ENCODE data around the gene LHFPL2.
"Not testable (repeated sequence)": the region's sequence is repeated elsewhere in the genome, so short reads cannot be mapped to it uniquely, and the experiment has no call there.

LHFPL2 gene

DNA sequence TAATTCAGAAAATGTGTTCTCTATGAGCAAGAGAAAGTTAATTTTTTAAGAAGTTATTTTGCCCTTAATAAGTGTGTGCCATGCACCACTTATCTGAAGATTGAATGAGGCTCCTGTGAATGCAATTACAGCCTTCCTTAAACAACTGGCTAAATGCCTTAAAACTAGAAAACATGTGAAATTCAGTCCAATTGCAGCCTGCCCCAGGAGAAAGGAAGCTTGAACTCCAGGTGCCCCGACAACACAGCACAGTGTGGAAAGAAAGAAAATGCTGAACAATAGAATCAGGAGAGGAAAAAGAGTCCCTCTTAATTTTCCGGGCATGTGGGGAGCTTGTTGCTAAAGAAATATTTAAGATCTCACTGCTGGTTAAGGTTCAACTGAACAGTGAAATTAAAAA, 8.8 kb downstream of the LHFPL2 start:
- DNase-seq: no peak

- no peak for DNase-seq
Measured at GRCh38 chr5:78638973-78639669, 9.5 kb downstream of the LHFPL2 start.

GRCh38 chr5:78638423-78638822, 10.1 kb downstream of the LHFPL2 start:
- DNase-seq: no peak

GRCh38 chr5:78637468-78637867, 11.1 kb downstream of the LHFPL2 start:
- DNase-seq: no peak

- DNase-seq: no peak
Measured at GRCh38 chr5:78636682-78637081, 11.9 kb downstream of the LHFPL2 start.

DNA sequence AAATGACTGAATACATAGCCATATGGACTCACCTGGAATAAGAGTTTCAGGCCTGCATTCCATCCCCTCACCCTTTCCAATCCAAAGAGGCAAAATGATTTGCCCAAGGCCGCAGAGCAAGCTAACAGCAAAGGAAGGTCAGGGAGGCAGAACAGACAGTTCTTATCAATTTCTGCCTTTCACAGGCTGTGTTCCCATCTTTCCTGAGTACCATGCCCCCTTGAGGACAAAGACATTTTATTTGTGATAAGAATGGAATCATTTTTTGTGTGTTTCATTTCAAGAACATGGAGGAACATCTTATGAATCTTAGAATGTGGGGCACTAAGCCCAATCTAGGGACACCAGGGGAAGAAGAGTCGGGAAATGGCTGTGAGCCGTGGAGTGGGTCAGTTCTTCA, 13.9 kb downstream of the LHFPL2 start:
- DNase-seq: no peak

DNA sequence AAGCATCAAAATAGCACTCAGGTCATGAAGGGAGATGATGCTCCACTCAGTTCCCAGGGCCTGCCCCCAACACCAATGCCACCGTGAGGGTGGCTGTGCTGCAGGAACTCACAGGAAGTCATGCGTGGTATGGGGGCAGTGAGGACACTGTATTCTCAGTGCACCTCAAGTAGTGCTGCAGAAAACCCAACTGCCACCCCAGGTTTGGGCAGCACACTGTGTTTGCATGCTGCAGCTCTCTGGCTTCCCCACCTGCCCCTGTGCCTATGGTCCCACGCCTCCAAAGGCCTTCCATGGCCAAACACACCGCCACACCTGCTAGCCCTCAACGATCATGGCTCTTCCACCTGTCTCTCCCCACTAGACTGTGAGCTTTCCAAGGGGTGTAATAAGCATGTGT, 14.3 kb downstream of the LHFPL2 start:
- no peak for DNase-seq

DNA sequence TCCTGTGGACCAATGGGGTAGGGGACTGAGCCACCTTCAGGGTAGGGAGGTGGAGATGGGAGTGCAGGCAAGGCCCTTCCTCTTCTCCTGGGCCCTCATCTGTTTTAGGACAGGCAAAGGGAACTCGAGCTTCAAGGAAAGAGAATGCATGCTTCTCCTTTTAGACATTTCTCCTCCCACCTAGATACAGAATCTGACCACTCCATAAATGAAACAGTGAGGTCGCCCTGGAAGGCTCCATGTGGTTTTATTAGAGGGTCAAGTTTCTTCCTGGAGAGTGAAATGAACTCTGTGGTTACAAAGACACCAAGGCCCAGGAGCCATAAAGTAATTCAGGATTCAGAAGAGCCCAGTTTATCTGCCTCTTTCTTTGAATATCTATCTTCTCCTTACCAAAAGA, 14.9 kb downstream of the LHFPL2 start:
- DNase-seq: no peak

DNA sequence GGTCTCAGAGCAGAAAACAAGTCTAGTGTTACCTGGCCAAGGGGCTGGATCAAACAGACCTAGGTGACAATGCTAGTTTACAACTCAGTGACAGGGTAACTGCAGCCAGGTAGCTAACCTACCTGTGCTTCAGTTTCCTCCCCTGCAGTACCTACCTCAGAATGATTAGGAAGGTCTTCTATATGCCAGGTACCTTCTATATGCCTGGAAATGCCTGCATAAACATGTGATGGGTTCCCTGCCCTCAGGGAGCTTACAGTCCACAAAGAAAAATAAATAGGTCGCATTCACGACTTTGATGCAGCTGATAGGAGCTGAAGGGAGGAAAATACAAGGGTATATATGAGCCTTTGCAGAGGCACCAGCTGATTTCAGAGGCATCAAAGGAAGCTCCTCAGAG, 16.1 kb downstream of the LHFPL2 start:
- DNase-seq: no peak

- DNase-seq: no peak
Measured at GRCh38 chr5:78631931-78632330, 16.6 kb downstream of the LHFPL2 start.

- DNase-seq: no peak
Measured at GRCh38 chr5:78630047-78630446, 18.5 kb downstream of the LHFPL2 start.

- no peak for DNase-seq
Measured at GRCh38 chr5:78629624-78630023, 18.9 kb downstream of the LHFPL2 start.

GRCh38 chr5:78628270-78628992, 20.1 kb downstream of the LHFPL2 start:
- DNase-seq: no peak

DNA sequence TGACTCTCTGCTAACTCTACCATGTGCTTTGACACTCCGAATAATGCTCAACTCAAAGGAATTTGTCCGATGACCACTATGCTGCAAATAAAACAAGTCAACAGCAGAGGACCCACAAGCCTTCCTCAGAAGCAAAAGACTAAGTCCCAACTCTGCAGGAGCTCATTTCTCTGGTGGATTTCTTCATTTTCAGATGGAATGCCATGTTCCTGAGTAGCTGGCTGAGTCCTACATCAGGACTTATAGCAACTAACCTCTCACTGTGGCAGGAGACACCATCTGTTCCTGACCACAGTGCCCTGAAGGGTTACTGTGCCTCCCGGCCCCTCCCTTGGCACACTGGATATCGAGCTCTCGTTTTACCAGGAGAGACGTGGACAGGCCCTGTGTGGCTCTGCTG, 20.8 kb downstream of the LHFPL2 start:
- no peak for DNase-seq

DNA sequence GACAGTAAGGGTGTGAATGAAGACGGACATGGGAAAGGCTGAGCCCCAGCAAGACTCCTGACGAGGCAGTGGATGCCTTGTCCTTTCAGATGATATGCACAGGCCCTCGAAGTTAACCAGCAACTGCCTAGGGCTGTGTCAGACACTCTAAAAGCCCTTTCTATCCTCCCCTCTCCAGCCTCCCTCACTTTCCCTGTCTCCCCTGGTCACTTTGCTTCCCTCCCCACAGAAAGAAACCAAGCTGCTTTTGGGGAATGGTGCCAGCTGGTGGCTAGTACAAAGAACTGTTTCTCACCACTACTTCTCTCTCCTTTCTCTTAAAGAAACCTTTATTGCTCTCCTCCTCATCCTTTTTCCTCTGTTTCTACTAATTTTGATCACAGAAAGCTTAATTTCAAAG, 21.4 kb downstream of the LHFPL2 start:
- no peak for DNase-seq

GRCh38 chr5:78626009-78626571, 22.5 kb downstream of the LHFPL2 start:
- DNase-seq: no peak

DNA sequence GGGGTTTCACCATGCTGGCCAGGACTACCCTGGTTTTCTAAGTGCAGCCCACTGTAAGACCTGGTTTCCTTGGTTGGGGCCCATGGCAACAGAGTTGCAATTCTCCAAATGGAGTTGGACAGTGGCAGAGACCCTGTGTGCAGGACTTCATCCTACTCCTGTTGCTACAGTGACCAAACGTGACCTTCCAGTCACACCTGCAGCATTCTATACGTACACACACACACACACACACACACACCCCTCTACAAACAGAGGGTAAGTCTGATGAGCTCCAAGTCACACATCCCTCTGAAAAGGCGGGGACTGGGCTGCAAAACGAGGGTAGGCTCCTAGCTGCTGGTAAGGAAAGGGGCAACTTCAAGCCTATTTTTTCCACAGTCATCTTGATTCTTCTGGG, 23.6 kb downstream of the LHFPL2 start:
- no peak for DNase-seq

- no peak for DNase-seq
Measured at GRCh38 chr5:78624011-78624541, 24.5 kb downstream of the LHFPL2 start.

DNA sequence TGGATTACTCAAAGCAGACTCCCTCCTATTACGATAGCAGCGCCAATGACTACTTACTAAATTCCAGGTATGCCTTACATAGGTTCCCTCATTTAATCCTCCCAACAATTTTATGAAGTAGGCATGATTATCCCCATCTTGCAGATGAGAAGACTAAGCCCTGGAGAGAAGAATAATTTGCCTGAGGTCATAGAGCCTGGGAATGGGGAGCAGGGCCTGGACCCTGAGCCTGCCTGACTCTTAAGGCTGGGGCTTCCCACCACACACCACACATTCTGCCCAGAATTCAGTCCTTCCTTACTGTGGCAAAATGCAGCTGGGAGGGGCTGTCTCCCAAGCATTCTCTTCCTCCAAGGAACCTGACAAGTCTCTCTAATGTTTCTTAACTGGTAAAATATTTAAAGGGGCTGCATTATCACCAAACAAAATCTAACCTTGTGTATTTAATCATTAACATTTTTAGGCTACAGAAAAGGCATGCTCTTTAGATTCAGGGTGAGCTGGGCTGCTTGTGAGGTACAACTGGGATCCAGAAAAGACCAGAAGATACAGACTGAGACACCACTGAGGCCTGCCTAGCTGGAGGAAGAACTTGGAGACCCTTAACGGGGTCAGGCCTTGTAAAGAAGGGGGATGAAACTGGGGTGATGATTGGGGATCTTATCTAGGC, 26.1 kb downstream of the LHFPL2 start:
- no peak for DNase-seq

DNA sequence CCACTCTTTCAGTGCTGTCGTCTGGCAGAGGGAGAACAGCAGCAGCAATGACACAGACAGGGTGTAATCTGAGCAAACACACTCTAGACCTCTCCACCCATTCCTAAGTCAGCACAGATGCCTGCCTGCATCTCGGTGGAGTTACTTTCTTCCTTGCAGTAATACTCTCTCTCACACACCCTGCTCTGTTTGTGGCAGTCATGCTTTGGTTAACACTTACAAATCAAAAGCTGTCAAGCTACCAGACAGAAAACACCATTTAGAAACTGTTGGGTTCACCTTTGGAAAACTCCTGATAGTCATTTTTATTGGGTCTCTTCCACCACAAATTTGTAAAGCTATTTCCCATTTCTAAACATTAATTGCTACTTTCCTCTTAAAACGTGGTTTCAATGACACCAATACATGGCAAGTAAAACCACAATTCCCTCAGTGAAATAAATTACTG, 27.3 kb downstream of the LHFPL2 start:
- no peak for DNase-seq

DNA sequence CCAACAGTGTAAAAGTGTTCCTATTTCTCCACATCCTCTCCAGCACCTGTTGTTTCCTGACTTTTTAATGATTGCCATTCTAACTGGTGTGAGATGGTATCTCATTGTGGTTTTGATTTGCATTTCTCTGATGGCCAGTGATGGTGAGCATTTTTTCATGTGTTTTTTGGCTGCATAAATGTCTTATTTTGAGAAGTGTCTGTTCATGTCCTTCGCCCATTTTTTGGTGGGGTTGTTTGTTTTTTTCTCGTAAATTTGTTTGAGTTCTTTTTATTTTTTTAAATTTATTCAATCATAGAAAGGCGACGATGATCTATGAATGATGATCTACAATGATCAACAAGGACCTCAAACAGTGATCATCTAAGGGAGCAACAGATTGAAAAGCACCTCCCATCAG, 28.5 kb downstream of the LHFPL2 start:
- not testable (repeated sequence) for DNase-seq

DNA sequence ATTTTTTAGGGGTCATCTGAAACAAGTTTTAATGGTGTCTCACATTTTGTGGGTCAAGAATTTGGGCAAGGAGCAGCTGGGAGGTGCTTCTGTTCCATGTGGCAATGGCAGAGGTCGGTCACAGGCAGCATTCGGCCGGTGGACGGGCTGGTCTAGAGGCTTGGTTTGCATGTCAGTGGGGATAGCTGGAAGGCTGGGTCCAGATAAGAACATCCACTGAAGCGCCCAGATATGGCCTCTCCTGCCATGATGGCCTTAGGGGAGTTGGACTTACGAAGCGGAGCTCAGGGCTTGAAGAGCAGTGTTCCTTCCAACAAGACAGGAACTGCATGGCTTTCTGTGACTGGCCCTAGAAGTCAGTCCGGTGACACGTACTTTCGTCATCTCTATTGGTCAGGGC, 30.3 kb downstream of the LHFPL2 start:
- no peak for DNase-seq

DNA sequence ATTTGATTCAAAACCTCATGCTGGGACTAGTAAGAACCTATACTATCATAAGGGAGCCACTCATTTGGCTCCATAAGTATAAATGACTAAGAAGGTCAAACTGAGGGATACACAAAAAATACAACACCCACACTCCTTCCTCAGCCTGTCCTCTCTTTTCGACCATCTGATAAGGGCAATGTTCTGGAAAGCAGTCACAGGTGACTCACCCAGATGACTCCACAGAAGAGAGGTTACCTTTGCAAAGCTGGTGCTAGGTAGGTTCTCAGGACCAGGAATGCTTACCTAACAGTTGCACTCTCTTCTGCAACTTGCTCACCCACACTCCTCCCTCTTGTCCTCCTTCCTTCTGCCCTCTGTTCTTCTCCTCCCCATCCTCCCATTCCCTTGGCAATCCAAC, 32.9 kb downstream of the LHFPL2 start:
- DNase-seq: no peak

DNA sequence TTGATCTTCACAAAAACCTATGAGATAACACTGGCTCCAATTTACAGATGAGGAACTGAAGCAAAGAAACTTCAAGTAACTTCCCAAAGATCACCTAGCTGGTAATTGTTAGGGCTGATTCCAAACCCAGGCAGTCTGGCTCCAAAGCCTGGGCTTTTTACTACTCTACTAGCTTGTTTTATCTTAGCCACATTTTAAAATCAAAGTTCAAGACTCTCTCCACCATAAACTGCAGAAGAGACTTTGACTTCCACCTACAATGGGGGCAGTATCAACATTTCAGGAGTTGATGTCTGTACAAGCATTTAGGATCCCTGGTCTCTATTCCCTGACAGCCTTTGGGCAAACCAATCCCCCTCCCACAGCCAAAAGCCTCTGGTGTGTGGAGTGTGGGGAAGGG, 33.8 kb downstream of the LHFPL2 start:
- no peak for DNase-seq

All from NCI-H345 (cell line).